ENCODE measurements around the gene DCC. TPM values are rescaled to one million over a fixed set of nuclear protein-coding genes. Genes with fewer than 3 reads are reported as not detected.

DCC gene
- total RNA-seq, 2 donors from 2014 or later: 0.10 to 0.48 TPM

- intact Hi-C loops (cut with DNase I): loop anchor here (10.0 kb wide), 1 partner anchor 563 kb away; no protein-coding TSS in a partner anchor
- H3K27ac ChIP-seq: no peak overlapping the region
- H3K9me3 ChIP-seq: no peaks in the 10 kb centered on the region
- no peak for DNase-seq
- TF ChIP-seq CTCF (IDR thresholded peaks at IDR 0.05): no peak
- H3K9ac ChIP-seq (ENCODE audit: low read depth in 2 of 2, low read length in 2 of 2): no peak overlapping the region
- no peak overlapping the region for H3K4me3 ChIP-seq
- no peaks in the 10 kb centered on the region for H3K36me3 ChIP-seq
- peaks cover 21% of the 10 kb centered on the region for H3K27me3 ChIP-seq
- H3K4me1 ChIP-seq: no peaks in the 10 kb centered on the region
Observed at GRCh38 chr18:52341608-52342381, 1.8 kb downstream of the DCC start.

- Histone ChIP-seq H3K4me3 (no peak overlapping the region), H3K27me3 (peaks cover 21% of the 10 kb centered on the region), H3K27ac (no peak overlapping the region), H3K9me3 (no peaks in the 10 kb centered on the region), H3K36me3 (no peaks in the 10 kb centered on the region), H3K9ac (ENCODE audit: low read depth in 2 of 2, low read length in 2 of 2) (no peak overlapping the region), H3K4me1 (no peaks in the 10 kb centered on the region)
- no peak for DNase-seq
- intact Hi-C loops (cut with DNase I): loop anchor here (10.0 kb wide), 1 partner anchor 562 kb away; no protein-coding TSS in a partner anchor
- no peak for TF ChIP-seq CTCF (IDR thresholded peaks at IDR 0.05)
Observed at GRCh38 chr18:52342456-52342855, 2.5 kb downstream of the DCC start.

- Histone ChIP-seq H3K4me3 (no peak overlapping the region), H3K27me3 (peaks cover 21% of the 10 kb centered on the region), H3K4me1 (no peaks in the 10 kb centered on the region), H3K36me3 (no peaks in the 10 kb centered on the region), H3K9ac (ENCODE audit: low read depth in 2 of 2, low read length in 2 of 2) (no peak overlapping the region), H3K9me3 (no peaks in the 10 kb centered on the region), H3K27ac (no peak overlapping the region)
- TF ChIP-seq CTCF (IDR thresholded peaks at IDR 0.05): no peak
- DNase-seq: no peak
- intact Hi-C loops (cut with DNase I): loop anchor here (10.0 kb wide), 1 partner anchor 562 kb away; no protein-coding TSS in a partner anchor
Observed at GRCh38 chr18:52343138-52343537, 3.1 kb downstream of the DCC start.

DNA sequence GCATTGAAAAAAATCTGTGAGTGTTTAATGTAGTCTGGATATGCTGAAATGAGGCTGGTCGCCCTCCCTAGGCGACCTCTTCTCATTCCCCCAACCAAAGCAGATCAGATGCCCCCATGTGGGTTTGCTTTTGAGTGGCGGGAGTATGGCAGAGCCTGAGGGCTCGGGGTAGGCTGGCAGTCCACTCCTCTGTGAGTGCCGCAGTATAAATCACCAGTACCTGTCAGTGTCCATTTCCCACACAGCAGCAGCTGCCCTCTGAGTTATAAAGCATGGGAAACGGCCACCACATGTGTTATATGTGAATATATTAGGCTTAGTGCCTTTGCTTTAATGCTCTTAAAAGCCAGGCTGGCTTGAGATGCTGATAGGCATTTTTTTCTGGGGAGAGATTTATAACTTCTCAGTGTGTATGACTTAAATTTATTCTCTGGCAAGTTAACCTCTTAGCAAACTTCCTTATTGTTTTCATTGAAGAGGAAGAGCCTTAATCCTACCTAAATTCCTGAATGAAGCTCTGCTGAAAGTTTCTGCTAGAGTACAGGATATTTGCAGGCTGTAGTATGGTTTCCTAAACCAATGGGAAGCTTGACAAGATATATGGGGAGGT lies 3.8 kb downstream of the DCC start:
- no peaks in the 10 kb centered on the region for H3K4me1 ChIP-seq
- H3K27me3 ChIP-seq: peaks cover 21% of the 10 kb centered on the region
- no peaks in the 10 kb centered on the region for H3K36me3 ChIP-seq
- H3K27ac ChIP-seq: no peak overlapping the region
- H3K4me3 ChIP-seq: no peak overlapping the region
- TF ChIP-seq CTCF (IDR thresholded peaks at IDR 0.05): no peak
- H3K9me3 ChIP-seq: no peaks in the 10 kb centered on the region
- intact Hi-C loops (cut with DNase I): loop anchor here (10.0 kb wide), 1 partner anchor 561 kb away; no protein-coding TSS in a partner anchor
- no peak for DNase-seq
- H3K9ac ChIP-seq (ENCODE audit: low read depth in 2 of 2, low read length in 2 of 2): no peak overlapping the region

DNA sequence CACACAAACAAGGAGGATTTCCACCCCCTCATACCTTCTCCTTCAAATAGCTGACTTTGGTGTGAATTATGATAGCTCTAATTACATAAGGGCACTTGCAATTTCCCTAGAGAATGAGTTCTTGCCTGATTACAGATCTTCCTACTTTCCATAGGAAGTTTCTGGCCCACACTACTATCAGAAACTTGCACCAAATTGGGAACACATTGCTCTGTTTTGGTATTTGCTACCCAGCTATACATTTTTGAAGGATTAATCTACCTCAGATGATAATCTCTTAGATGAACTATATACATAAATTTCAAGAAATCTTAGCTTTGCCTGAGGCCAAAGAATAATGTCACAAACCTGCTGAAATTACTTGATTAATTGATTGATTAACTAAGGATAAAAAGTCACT lies 4.9 kb downstream of the DCC start:
- Histone ChIP-seq H3K27me3 (peaks cover 21% of the 10 kb centered on the region), H3K27ac (no peak overlapping the region), H3K9me3 (no peaks in the 10 kb centered on the region), H3K4me3 (no peak overlapping the region), H3K4me1 (no peaks in the 10 kb centered on the region), H3K9ac (ENCODE audit: low read depth in 2 of 2, low read length in 2 of 2) (no peak overlapping the region), H3K36me3 (no peaks in the 10 kb centered on the region)
- TF ChIP-seq CTCF (IDR thresholded peaks at IDR 0.05): no peak
- no peak for DNase-seq
- intact Hi-C loops (cut with DNase I): loop anchor here (10.0 kb wide), 1 partner anchor 560 kb away; no protein-coding TSS in a partner anchor

Data from colonic mucosa (tissue), 4 donors.